Body of pancreas (tissue), 4 donors: ENCODE measurements around the gene MDH1.

ENCODE experiments used
- POLR2A ChIP-seq, 3 donors: fragments of 450-650 bp; IDR thresholded peaks; one replicate each; pipeline ENCODE4 v1.6.1; 2016; ENCODE audit warnings: antibody characterized with exemption in 3 of 3, mild to moderate bottlenecking in 2 of 3
- TF ChIP-seq, protein P1 (sequence below), 7 experiments: fragments of 450-650 bp in 4 of 7; fragments of 200-600 bp in 3 of 7; sonication (generic) in 3 of 7; IDR thresholded peaks; one replicate each; pipeline ENCODE4 v1.5.1; 2016 to 2019; ENCODE audit warnings: antibody characterized with exemption in 7 of 7

DNA sequence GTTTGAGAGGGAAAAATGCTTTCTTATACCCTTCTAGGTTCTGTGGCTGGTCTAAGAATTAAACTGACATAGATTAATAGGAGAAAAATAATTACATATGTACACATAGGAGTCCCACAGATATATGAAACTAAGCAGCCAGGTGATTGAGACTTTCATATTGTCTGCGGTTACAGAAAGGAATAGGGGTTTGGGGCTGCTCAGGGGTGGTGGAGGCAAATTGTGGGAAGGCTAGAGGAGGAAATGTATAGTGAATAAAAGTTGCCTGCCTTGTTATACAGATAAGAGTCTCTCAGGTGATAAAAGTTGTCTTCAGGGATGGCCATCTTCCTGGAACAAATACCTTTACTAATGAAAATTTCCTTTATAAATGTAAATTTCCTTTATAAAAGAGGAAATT lies 28.6 kb downstream of the MDH1 start:
- TF ChIP-seq, protein P1, sequence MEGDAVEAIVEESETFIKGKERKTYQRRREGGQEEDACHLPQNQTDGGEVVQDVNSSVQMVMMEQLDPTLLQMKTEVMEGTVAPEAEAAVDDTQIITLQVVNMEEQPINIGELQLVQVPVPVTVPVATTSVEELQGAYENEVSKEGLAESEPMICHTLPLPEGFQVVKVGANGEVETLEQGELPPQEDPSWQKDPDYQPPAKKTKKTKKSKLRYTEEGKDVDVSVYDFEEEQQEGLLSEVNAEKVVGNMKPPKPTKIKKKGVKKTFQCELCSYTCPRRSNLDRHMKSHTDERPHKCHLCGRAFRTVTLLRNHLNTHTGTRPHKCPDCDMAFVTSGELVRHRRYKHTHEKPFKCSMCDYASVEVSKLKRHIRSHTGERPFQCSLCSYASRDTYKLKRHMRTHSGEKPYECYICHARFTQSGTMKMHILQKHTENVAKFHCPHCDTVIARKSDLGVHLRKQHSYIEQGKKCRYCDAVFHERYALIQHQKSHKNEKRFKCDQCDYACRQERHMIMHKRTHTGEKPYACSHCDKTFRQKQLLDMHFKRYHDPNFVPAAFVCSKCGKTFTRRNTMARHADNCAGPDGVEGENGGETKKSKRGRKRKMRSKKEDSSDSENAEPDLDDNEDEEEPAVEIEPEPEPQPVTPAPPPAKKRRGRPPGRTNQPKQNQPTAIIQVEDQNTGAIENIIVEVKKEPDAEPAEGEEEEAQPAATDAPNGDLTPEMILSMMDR (IDR thresholded peaks at IDR 0.05) = no peak
- TF ChIP-seq POLR2A (IDR thresholded peaks at IDR 0.05) = no peak
